H1 (cell line): ENCODE data around the gene PODN. TPM values are rescaled to one million over a fixed set of nuclear protein-coding genes. Genes with fewer than 3 reads are reported as not detected.

Source experiments
- CTCF ChIA-PET: fragments of 300-600 bp; sonication (Branson Sonifier 250); formaldehyde crosslinking; loops from one replicate; lab custom pipeline; 2021; ENCODE audit not compliant: partially characterized antibody; lab: Charles Lee
- POLR2A ChIA-PET: fragments of 300-600 bp; sonication (Branson Sonifier 250); formaldehyde crosslinking; loops from one replicate; lab custom pipeline; 2021; ENCODE audit warnings: inconsistent platforms; ENCODE audit not compliant: partially characterized antibody; lab: Charles Lee
- DNase-seq, 2 experiments: peaks; one replicate each; pipeline versions ENCODE4 v3.0.0 to v3.0.0-alpha.2; 2010 to 2022; ENCODE audit warnings: low spot score in 2 of 2, low read depth in 1 of 2, mixed read lengths in 1 of 2
- FAIRE-seq: peaks from 2 replicates; lab custom pipeline; 2011; peaks lifted over from hg19 to GRCh38; lab: Jason Lieb, UNC
- H2AFZ ChIP-seq: 2 replicates; pipeline ENCODE4 v1.8.1; 2012; ENCODE audit warnings: low read length, inconsistent platforms
- H2AK5ac ChIP-seq: 2 replicates; pipeline ENCODE4 v1.6.1; 2013; ENCODE audit warnings: low read depth, low read length
- H2BK120ac ChIP-seq: replicated peaks from 2 replicates; pipeline ENCODE3; 2013; ENCODE audit warnings: low read depth, low read length, inconsistent platforms
- H2BK12ac ChIP-seq: 2 replicates; pipeline ENCODE4 v1.6.1; 2013; ENCODE audit warnings: low read depth, low read length
- H2BK15ac ChIP-seq: 2 replicates; pipeline ENCODE4 v1.6.1; 2013; ENCODE audit warnings: low read length
- H2BK20ac ChIP-seq: 2 replicates; pipeline ENCODE4 v1.6.1; 2013; ENCODE audit warnings: low read length
- H2BK5ac ChIP-seq: 2 replicates; pipeline ENCODE4 v1.6.1; 2013; ENCODE audit warnings: low read depth, low read length
- H3K14ac ChIP-seq: 2 replicates; pipeline ENCODE4 v1.6.1; 2013; ENCODE audit warnings: inconsistent platforms; ENCODE audit not compliant: insufficient read length
- H3K18ac ChIP-seq: 2 replicates; pipeline ENCODE4 v1.6.1; 2013; ENCODE audit warnings: low read length; ENCODE audit errors: extremely low read depth
- H3K23ac ChIP-seq: 2 replicates; pipeline ENCODE4 v1.6.1; 2013; ENCODE audit warnings: inconsistent platforms; ENCODE audit not compliant: insufficient read length
- H3K23me2 ChIP-seq: 2 replicates; pipeline ENCODE4 v1.6.1; 2013; ENCODE audit warnings: low read depth, low read length
- H3K27ac ChIP-seq: 2 replicates; pipeline ENCODE4 v1.6.1; 2011; ENCODE audit warnings: low read depth, low read length, inconsistent platforms
- H3K27me3 ChIP-seq, 4 experiments: replicated peaks in 1 of 4; 1 replicate in 1 of 4; 2 replicates in 3 of 4; pipeline versions ENCODE4 v1.6.1 to v1.8.1; 2011 to 2013; ENCODE audit warnings: low read length in 3 of 4, mild to moderate bottlenecking in 3 of 4, inconsistent platforms in 2 of 4, mixed read lengths in 2 of 4, moderate library complexity in 1 of 4; ENCODE audit not compliant: control insufficient read depth in 3 of 4, insufficient read depth in 3 of 4; ENCODE audit errors: extremely low read depth in 1 of 4
- H3K36me3 ChIP-seq, 4 experiments: 2 replicates each; pipeline versions ENCODE4 v1.6.1 to v1.8.1; 2011 to 2013; ENCODE audit warnings: mild to moderate bottlenecking in 4 of 4, low read length in 3 of 4, moderate library complexity in 2 of 4, control low read depth in 1 of 4, inconsistent platforms in 1 of 4; ENCODE audit not compliant: insufficient read depth in 4 of 4, control insufficient read depth in 2 of 4
- H3K4ac ChIP-seq: replicated peaks from 2 replicates; pipeline ENCODE3; 2013; ENCODE audit warnings: low read length, low read depth, mixed read lengths, inconsistent platforms; ENCODE audit not compliant: insufficient read length
- H3K4me1 ChIP-seq, 4 experiments: replicated peaks in 1 of 4; 1 replicate in 1 of 4; 2 replicates in 3 of 4; pipeline versions ENCODE4 v1.6.1 to v1.8.1; 2011 to 2013; ENCODE audit warnings: low read length in 3 of 4, inconsistent platforms in 2 of 4, mixed read lengths in 1 of 4; ENCODE audit not compliant: insufficient read depth in 4 of 4, control insufficient read depth in 3 of 4
- H3K4me2 ChIP-seq, 2 experiments: 2 replicates each; pipeline versions ENCODE4 v1.6.1 to v1.8.1; 2011 to 2013; ENCODE audit warnings: low read depth in 2 of 2, low read length in 2 of 2, control low read depth in 1 of 2, inconsistent platforms in 1 of 2, mild to moderate bottlenecking in 1 of 2; ENCODE audit not compliant: insufficient read depth in 1 of 2
- H3K4me3 ChIP-seq, 4 experiments: fragments of 200-600, 300-600 bp in 1 of 4; sonication (generic), shearing (Covaris generic), sonication (Bioruptor Twin) in 1 of 4; 2 replicates each; pipeline versions ENCODE4 v1.5.1 to v1.8.1; 2011 to 2016; ENCODE audit warnings: low read length in 4 of 4, low read depth in 3 of 4, control low read depth in 2 of 4, inconsistent platforms in 2 of 4, mild to moderate bottlenecking in 2 of 4, mixed read lengths in 1 of 4, moderate library complexity in 1 of 4; ENCODE audit not compliant: insufficient read depth in 2 of 4; ENCODE audit errors: extremely low read depth in 1 of 4
- H3K56ac ChIP-seq: replicated peaks from 2 replicates; pipeline ENCODE3; 2013; ENCODE audit warnings: low read depth, mild to moderate bottlenecking, mixed read lengths, low read length, inconsistent platforms; ENCODE audit not compliant: insufficient read length
- H3K79me1 ChIP-seq: 2 replicates; pipeline ENCODE4 v1.6.1; 2013; ENCODE audit warnings: low read depth, low read length, control low read depth
- H3K79me2 ChIP-seq, 2 experiments: 2 replicates each; pipeline versions ENCODE4 v1.6.1 to v1.8.1; 2012 to 2013; ENCODE audit warnings: low read length in 2 of 2, mild to moderate bottlenecking in 2 of 2, inconsistent platforms in 1 of 2; ENCODE audit not compliant: insufficient read depth in 2 of 2, control insufficient read depth in 1 of 2
- H3K9ac ChIP-seq, 4 experiments: replicated peaks in 1 of 4; 1 replicate in 1 of 4; 2 replicates in 3 of 4; pipeline versions ENCODE4 v1.6.1 to v1.8.1; 2011 to 2013; ENCODE audit warnings: low read depth in 3 of 4, low read length in 3 of 4, control low read depth in 2 of 4, mild to moderate bottlenecking in 2 of 4, moderate library complexity in 2 of 4, inconsistent platforms in 1 of 4; ENCODE audit errors: extremely low read depth in 1 of 4
- H3K9me3 ChIP-seq, 2 experiments: 2 replicates each; pipeline versions ENCODE4 v1.6.1 to v1.8.1; 2012 to 2013; ENCODE audit warnings: mild to moderate bottlenecking in 2 of 2, moderate library complexity in 2 of 2, control low read depth in 1 of 2, inconsistent platforms in 1 of 2, low read depth in 1 of 2, low read length in 1 of 2, mixed read lengths in 1 of 2; ENCODE audit not compliant: insufficient read depth in 2 of 2
- H4K20me1 ChIP-seq, 2 experiments: replicated peaks in 1 of 2; 2 replicates each; pipeline versions ENCODE3 to v1.8.1; 2011 to 2013; ENCODE audit warnings: inconsistent platforms in 2 of 2, low read length in 2 of 2, mild to moderate bottlenecking in 1 of 2; ENCODE audit not compliant: insufficient read depth in 2 of 2, control insufficient read depth in 1 of 2
- H4K5ac ChIP-seq: 2 replicates; pipeline ENCODE4 v1.6.1; 2013; ENCODE audit warnings: low read length, low read depth, mixed read lengths, inconsistent platforms; ENCODE audit not compliant: insufficient read length
- H4K8ac ChIP-seq: 2 replicates; pipeline ENCODE4 v1.8.0; 2013; ENCODE audit warnings: mild to moderate bottlenecking, moderate library complexity, low read length, inconsistent platforms; ENCODE audit not compliant: insufficient read depth; ENCODE audit errors: extremely low read depth
- H4K91ac ChIP-seq: replicated peaks from 2 replicates; pipeline ENCODE3; 2013; ENCODE audit warnings: low read length, mixed read lengths, inconsistent platforms; ENCODE audit not compliant: insufficient read length
- CEBPB ChIP-seq: IDR thresholded peaks from 2 replicates; pipeline ENCODE4 v1.6.1; 2012; ENCODE audit warnings: low read depth, low read length
- GTF2F1 ChIP-seq: IDR thresholded peaks from 2 replicates; pipeline ENCODE4 v1.6.1; 2012; ENCODE audit warnings: low read depth, low read length, improper control_type of control experiment, borderline replicate concordance
- HDAC2 ChIP-seq, 2 experiments: fragments of 300-600 bp in 1 of 2; sonication (generic) in 1 of 2; IDR thresholded peaks; 2 replicates each; pipeline ENCODE4 v1.6.1; 2011 to 2012; ENCODE audit warnings: low read depth in 2 of 2, low read length in 2 of 2, mild to moderate bottlenecking in 2 of 2, moderate library complexity in 2 of 2, borderline replicate concordance in 1 of 2, inconsistent platforms in 1 of 2
- HDAC6 ChIP-seq: IDR thresholded peaks from one replicate; pipeline ENCODE4 v1.7.1; 2012; ENCODE audit warnings: low read depth, mild to moderate bottlenecking, inconsistent platforms, low read length, moderate library complexity
- KDM1A ChIP-seq: fragments of 200-600, 300-600 bp; sonication (generic); IDR thresholded peaks from 2 replicates; pipeline ENCODE4 v1.7.1; 2016; ENCODE audit warnings: mild to moderate bottlenecking, low read length, borderline replicate concordance
- RBBP5 ChIP-seq: IDR thresholded peaks from 2 replicates; pipeline ENCODE4 v1.7.1; 2012; ENCODE audit warnings: low read depth, mild to moderate bottlenecking, inconsistent platforms, low read length, moderate library complexity, borderline replicate concordance
- SP2 ChIP-seq: IDR thresholded peaks from 2 replicates; pipeline ENCODE4 v1.6.1; 2012; ENCODE audit warnings: mild to moderate bottlenecking, low read length, inconsistent platforms
- SRF ChIP-seq: IDR thresholded peaks from 2 replicates; pipeline ENCODE4 v1.6.1; 2011; ENCODE audit warnings: mild to moderate bottlenecking, low read depth, low read length, moderate library complexity
- SUZ12 ChIP-seq: fragments of 200-600 bp; sonication (generic); IDR thresholded peaks from 2 replicates; pipeline ENCODE4 v1.6.1; 2012; ENCODE audit warnings: mild to moderate bottlenecking, inconsistent platforms, low read length, moderate library complexity, mixed read lengths
- TAF1 ChIP-seq: IDR thresholded peaks from 2 replicates; pipeline ENCODE4 v1.6.1; 2011; ENCODE audit warnings: mild to moderate bottlenecking, low read depth, low read length
- TCF12 ChIP-seq: IDR thresholded peaks from 2 replicates; pipeline ENCODE4 v1.6.1; 2011; ENCODE audit warnings: low read depth, mild to moderate bottlenecking, low read length
- WGBS, 2 experiments: shearing (Covaris generic) in 1 of 2; methylation state at CpG; one replicate each; pipeline versions ENCODE4 v1.1.6 to v1.1.7; 2013 to 2015; ENCODE audit warnings: low lambda C conversion rate in 2 of 2, mixed read lengths in 2 of 2, inconsistent platforms in 1 of 2, low coverage in 1 of 2, missing lambda C conversion rate in 1 of 2; ENCODE audit not compliant: insufficient replicate concordance in 2 of 2, insufficient coverage in 1 of 2, insufficient read length in 1 of 2; ENCODE audit errors: extremely low coverage in 1 of 2, missing lambda C conversion rate in 1 of 2; 5-methylcytosine and 5-hydroxymethylcytosine counted together
- polyA plus RNA-seq, 7 experiments: library from polyadenylated mRNA; depleted of rRNA in 3 of 7; stranded (reverse) in 5 of 7; unstranded in 2 of 7; fragments of >200 nt in 5 of 7; fragments of 200-250 nt in 2 of 7; gene quantifications; 1 replicate in 5 of 7; 2 replicates in 1 of 7; 4 replicates in 1 of 7; pipeline versions ENCODE4 v1.2.1 to v1.2.3, GENCODE V29; 2011 to 2013; ENCODE audit warnings: missing spikeins in 2 of 7, mixed read lengths in 2 of 7
- total RNA-seq: library from RNA; stranded (reverse); fragmentation: NEBNext Ultra II Directional; extraction: Animal tissue kit (Norgen Biotek cat#: 25700); gene quantifications from 2 replicates; pipeline ENCODE4 v1.2.1, GENCODE V29; 2021
- TF ChIP-seq, protein P1 (sequence below): IDR thresholded peaks from 2 replicates; pipeline ENCODE4 v1.6.1; 2012; ENCODE audit warnings: inconsistent platforms

PODN gene
- total and polyA plus RNA-seq, 2 of the 8 experiments (the other 6 are each of a cell fraction or from before 2014, with no cell fraction given): 0.11 to 0.17 TPM

DNA sequence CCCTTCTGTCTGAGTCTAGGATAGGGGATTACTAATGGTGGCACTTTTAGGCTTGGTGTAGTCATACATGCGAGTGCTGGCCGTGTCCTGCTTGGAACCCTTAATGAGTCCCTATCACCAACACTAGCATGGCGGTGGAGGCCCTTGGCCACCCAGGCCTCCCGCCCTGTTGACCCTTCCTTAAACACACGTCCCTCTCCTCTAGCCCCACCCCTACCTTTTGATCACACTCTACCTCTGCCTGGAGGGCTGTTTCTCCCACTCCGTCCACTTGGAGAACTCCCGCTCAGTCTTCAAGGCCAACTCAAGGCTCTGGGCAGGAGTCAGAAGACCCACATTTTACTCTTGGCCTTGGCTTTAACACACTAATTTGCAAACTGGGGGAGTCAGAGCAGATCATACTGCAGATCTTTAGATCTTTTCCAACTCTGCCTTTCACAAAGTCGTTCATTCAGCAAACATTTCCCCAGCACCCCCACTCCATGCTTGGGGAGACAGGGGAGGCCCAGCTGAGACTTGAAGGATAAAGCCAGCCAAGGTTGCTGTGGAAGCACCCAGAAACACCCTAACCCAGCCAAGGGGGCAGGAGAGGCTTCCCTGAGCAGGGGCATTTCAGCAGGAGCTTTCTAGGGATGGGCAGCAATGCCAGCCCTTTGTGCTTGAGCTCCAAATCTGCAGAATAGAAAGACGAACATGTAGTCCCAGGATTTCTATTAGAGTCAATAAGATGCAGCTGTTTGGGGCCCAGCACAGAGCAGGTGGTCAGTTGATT, 1.9 kb downstream of the PODN start:
- Histone ChIP-seq H2BK5ac (no peak overlapping the region), H3K4me2 (peak overlapping the region; percentile 78 to 95; a peak in 3 of 4 replicates), H3K27me3 (peaks cover 30 to 56% (median 49%) of the 10 kb centered on the region in 4 experiments), H2BK15ac (no peak overlapping the region), H3K9me3 (no peaks in the 10 kb centered on the region), H3K23me2 (peaks cover 11% of the 10 kb centered on the region; the same call in 1 of the 2 replicates), H2AFZ (no peak overlapping the region), H2AK5ac (no peak overlapping the region), H3K4ac (no peak overlapping the region), H4K8ac (no peak overlapping the region), H3K79me1 (no peaks in the 10 kb centered on the region), H3K18ac (no peak overlapping the region), H4K91ac (no peak overlapping the region), H3K4me1 (peaks cover 0 to 9% (median 3%) of the 10 kb centered on the region in 4 experiments; a peak in 5 of 7 replicates), H3K23ac (no peak overlapping the region), H3K36me3 (no peaks in the 10 kb centered on the region), H3K27ac (no peak overlapping the region), H3K9ac (no peak overlapping the region), H3K4me3 (no peak overlapping the region), H3K14ac (no peak overlapping the region), H4K5ac (no peak overlapping the region), H3K79me2 (no peaks in the 10 kb centered on the region), H4K20me1 (no peaks in the 10 kb centered on the region), H2BK20ac (no peak overlapping the region), H2BK120ac (no peak overlapping the region), H2BK12ac (peak overlapping the region; percentile 21; the same call in 1 of the 2 replicates), H3K56ac (no peak overlapping the region)
- FAIRE-seq: no peak
- peak in 1 of 2 experiments; percentile 44 for DNase-seq
- WGBS, 2 experiments: 86% methylated on average over 9 of the region's 9 CpGs; no CpG with 5 or more reads in 1 of the 2 experiments
- ChIA-PET POLR2A (no interaction called here), CTCF (interaction anchor here (0.7 to 2.6 kb wide), 5 partner anchors 11 to 158 kb away, joined by 3 to 9 read pairs (median 3); no protein-coding TSS in a partner anchor)
- TF ChIP-seq SP2 (no peak), TCF12 (no peak), TAF1 (no peak), CEBPB (no peak), SUZ12 (no peak), HDAC2 (IDR thresholded peaks at IDR 0.05; ENCODE audit: borderline replicate concordance in 1 of 2, low read depth in 2 of 2, low read length in 2 of 2) (no peak), SRF (no peak), GTF2F1 (no peak), RBBP5 (no peak), KDM1A (no peak), HDAC6 (no peak)
- TF ChIP-seq, protein P1, sequence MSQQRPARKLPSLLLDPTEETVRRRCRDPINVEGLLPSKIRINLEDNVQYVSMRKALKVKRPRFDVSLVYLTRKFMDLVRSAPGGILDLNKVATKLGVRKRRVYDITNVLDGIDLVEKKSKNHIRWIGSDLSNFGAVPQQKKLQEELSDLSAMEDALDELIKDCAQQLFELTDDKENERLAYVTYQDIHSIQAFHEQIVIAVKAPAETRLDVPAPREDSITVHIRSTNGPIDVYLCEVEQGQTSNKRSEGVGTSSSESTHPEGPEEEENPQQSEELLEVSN: no peak
